ENCODE measurements around the gene ZNF726.

- TF ChIP-seq, protein P1, sequence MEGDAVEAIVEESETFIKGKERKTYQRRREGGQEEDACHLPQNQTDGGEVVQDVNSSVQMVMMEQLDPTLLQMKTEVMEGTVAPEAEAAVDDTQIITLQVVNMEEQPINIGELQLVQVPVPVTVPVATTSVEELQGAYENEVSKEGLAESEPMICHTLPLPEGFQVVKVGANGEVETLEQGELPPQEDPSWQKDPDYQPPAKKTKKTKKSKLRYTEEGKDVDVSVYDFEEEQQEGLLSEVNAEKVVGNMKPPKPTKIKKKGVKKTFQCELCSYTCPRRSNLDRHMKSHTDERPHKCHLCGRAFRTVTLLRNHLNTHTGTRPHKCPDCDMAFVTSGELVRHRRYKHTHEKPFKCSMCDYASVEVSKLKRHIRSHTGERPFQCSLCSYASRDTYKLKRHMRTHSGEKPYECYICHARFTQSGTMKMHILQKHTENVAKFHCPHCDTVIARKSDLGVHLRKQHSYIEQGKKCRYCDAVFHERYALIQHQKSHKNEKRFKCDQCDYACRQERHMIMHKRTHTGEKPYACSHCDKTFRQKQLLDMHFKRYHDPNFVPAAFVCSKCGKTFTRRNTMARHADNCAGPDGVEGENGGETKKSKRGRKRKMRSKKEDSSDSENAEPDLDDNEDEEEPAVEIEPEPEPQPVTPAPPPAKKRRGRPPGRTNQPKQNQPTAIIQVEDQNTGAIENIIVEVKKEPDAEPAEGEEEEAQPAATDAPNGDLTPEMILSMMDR (IDR thresholded peaks at IDR 0.05): no peak
- TF ChIP-seq ZFX (IDR thresholded peaks at IDR 0.05; ENCODE audit: borderline replicate concordance): no peak
Observed at GRCh38 chr19:23913931-23914330, 755 bp upstream of the ZNF726 start.
